Esophagus squamous epithelium (tissue), 5 donors: ENCODE measurements around the gene AHSA1. TPM values are rescaled to one million over a fixed set of nuclear protein-coding genes. Genes with fewer than 3 reads are reported as not detected.
A peak's percentile ranks its signal among the peaks of the same experiment; 100 is the strongest.

ENCODE experiments used
- DNase-seq: peaks from one replicate; lab custom pipeline; 2025; lab: John Stamatoyannopoulos, UW
- H3K27ac ChIP-seq, 4 donors: fragments of 200-600 bp; sonication (generic); one replicate each; pipeline ENCODE4 v1.5.1; 2016 to 2019; ENCODE audit warnings: mild to moderate bottlenecking in 1 of 4
- H3K27me3 ChIP-seq, 4 donors: fragments of 200-600 bp; sonication (generic); 1 replicate in 3 of 4; 2 replicates in 1 of 4; pipeline versions ENCODE4 v1.5.1 to v1.6.0; 2017 to 2021; ENCODE audit warnings: antibody characterized with exemption in 1 of 4
- H3K36me3 ChIP-seq, 3 donors: fragments of 200-600 bp; sonication (generic); one replicate each; pipeline ENCODE4 v1.5.1; 2016 to 2019
- H3K4me1 ChIP-seq, 3 donors: fragments of 200-600 bp; sonication (generic); one replicate each; pipeline ENCODE4 v1.5.1; 2017 to 2019
- H3K4me3 ChIP-seq, 4 donors: fragments of 200-600 bp; sonication (generic); 1 replicate in 3 of 4; 2 replicates in 1 of 4; pipeline ENCODE4 v1.5.1; 2016 to 2019; ENCODE audit warnings: mild to moderate bottlenecking in 2 of 4, moderate library complexity in 1 of 4
- H3K9me3 ChIP-seq, 3 donors: fragments of 200-600 bp; sonication (generic); one replicate each; pipeline ENCODE4 v1.5.1; 2016 to 2019
- CTCF ChIP-seq, 6 experiments: fragments of 450-650 bp in 4 of 6; fragments of 200-600 bp in 2 of 6; sonication (generic) in 2 of 6; IDR thresholded peaks; one replicate each; pipeline ENCODE4 v1.5.1; 2016 to 2019; ENCODE audit warnings: antibody characterized with exemption in 6 of 6, mild to moderate bottlenecking in 4 of 6, moderate library complexity in 4 of 6
- POLR2A ChIP-seq, 4 donors: fragments of 450-650 bp; IDR thresholded peaks; one replicate each; pipeline ENCODE4 v1.6.1; 2017; ENCODE audit warnings: antibody characterized with exemption in 4 of 4, mild to moderate bottlenecking in 4 of 4, moderate library complexity in 3 of 4
- WGBS, 2 donors: methylation state at CpG; one replicate each; pipeline ENCODE4 v1.1.5; 2018; 5-methylcytosine and 5-hydroxymethylcytosine counted together
- intact Hi-C: fragments of 100-400 bp; cut with DNase I; formaldehyde crosslinking; loops from one replicate; pipeline ENCODE4 v1.15.0; 2022
- total RNA-seq, 4 donors: library from RNA; depleted of rRNA; stranded (reverse); fragments of >200 nt; gene quantifications; one replicate each; pipeline ENCODE4 v1.1.0, GENCODE V29; 2016
- donor health status: DM: yes; HTN: yes; CAD: no.

The AHSA1 gene
- total RNA-seq, 4 donors from 2014 or later = 98.6 to 166 (median 120) TPM

GRCh38 chr14:77490347-77490986 lies 32.6 kb downstream of the AHSA1 start:
- intact Hi-C loops = no loop called here
- Histone ChIP-seq H3K36me3 (no peaks in the 10 kb centered on the region), H3K27ac (no peak overlapping the region), H3K27me3 (no peaks in the 10 kb centered on the region), H3K4me1 (no peaks in the 10 kb centered on the region), H3K9me3 (no peaks in the 10 kb centered on the region), H3K4me3 (no peak overlapping the region)
- DNase-seq = no peak
- TF ChIP-seq POLR2A (IDR thresholded peaks at IDR 0.05) = no peak
- no peak for TF ChIP-seq CTCF (IDR thresholded peaks at IDR 0.05)
- WGBS, 2 donors = 75 to 89% methylated on average over 5 to 8 of the region's 8 CpGs

- no peaks in the 10 kb centered on the region for H3K9me3 ChIP-seq
- DNase-seq = no peak
- no peak overlapping the region for H3K4me3 ChIP-seq
- TF ChIP-seq CTCF (IDR thresholded peaks at IDR 0.05) = no peak
- no peak for TF ChIP-seq POLR2A (IDR thresholded peaks at IDR 0.05)
- no peaks in the 10 kb centered on the region for H3K36me3 ChIP-seq
- no peak overlapping the region for H3K27ac ChIP-seq
- intact Hi-C loops = no loop called here
- H3K27me3 ChIP-seq = no peaks in the 10 kb centered on the region
- H3K4me1 ChIP-seq = no peaks in the 10 kb centered on the region
- WGBS, 2 donors = 77 to 85% methylated on average over 4 to 5 of the region's 5 CpGs
Measured at GRCh38 chr14:77491056-77491455, 33.2 kb downstream of the AHSA1 start.

- WGBS, 2 donors = 52 to 55% methylated on average over 7 of the region's 7 CpGs
- intact Hi-C loops = no loop called here
- peaks cover 0 to 36% (median 5%) of the 10 kb centered on the region in 4 donors for H3K27me3 ChIP-seq
Measured at GRCh38 chr14:77495334-77495733, 37.4 kb downstream of the AHSA1 start.

GRCh38 chr14:77498120-77498979 lies 40.5 kb downstream of the AHSA1 start, which contains the start of gene ISM2:
Gene ISM2 (minus strand): TSS chr14:77498816. CDS start chr14:77498793, 23 bp downstream.
- no peak within 1 kb of the TSS for H3K27ac ChIP-seq
- no peaks in the 10 kb centered on the region for H3K9me3 ChIP-seq
- no peaks in the 10 kb centered on the region for H3K36me3 ChIP-seq
- TF ChIP-seq CTCF (IDR thresholded peaks at IDR 0.05) = no peak
- TF ChIP-seq POLR2A (IDR thresholded peaks at IDR 0.05) = no peak
- intact Hi-C loops = no loop called here
- H3K27me3 ChIP-seq = peaks cover 0 to 42% (median 5%) of the 10 kb centered on the region in 4 donors
- WGBS, 2 donors = no CpG with 5 or more reads among the region's 104 CpGs
- peak within 1 kb of the TSS; percentile 43 to 75 (median 55) for H3K4me3 ChIP-seq
- no peak for DNase-seq
- peaks cover 6 to 21% (median 12%) of the 10 kb centered on the region in 3 donors for H3K4me1 ChIP-seq

More at GRCh38 chr14:77495334-77495733, 37.4 kb downstream of the AHSA1 start:
- TF ChIP-seq CTCF (IDR thresholded peaks at IDR 0.05) (no peak), POLR2A (IDR thresholded peaks at IDR 0.05) (no peak)
- H3K4me1 ChIP-seq = peaks cover 6 to 21% (median 12%) of the 10 kb centered on the region in 3 donors
- H3K27ac ChIP-seq = no peak overlapping the region
- no peak overlapping the region for H3K4me3 ChIP-seq
- H3K36me3 ChIP-seq = no peaks in the 10 kb centered on the region
- H3K9me3 ChIP-seq = no peaks in the 10 kb centered on the region
- DNase-seq = no peak
